ENCODE measurements around the gene MICU1. TPM values are rescaled to one million over a fixed set of nuclear protein-coding genes. Genes with fewer than 3 reads are reported as not detected.

Gene MICU1
- total RNA-seq, 1 experiment from 2014 or later, result 39.4 TPM

DNA sequence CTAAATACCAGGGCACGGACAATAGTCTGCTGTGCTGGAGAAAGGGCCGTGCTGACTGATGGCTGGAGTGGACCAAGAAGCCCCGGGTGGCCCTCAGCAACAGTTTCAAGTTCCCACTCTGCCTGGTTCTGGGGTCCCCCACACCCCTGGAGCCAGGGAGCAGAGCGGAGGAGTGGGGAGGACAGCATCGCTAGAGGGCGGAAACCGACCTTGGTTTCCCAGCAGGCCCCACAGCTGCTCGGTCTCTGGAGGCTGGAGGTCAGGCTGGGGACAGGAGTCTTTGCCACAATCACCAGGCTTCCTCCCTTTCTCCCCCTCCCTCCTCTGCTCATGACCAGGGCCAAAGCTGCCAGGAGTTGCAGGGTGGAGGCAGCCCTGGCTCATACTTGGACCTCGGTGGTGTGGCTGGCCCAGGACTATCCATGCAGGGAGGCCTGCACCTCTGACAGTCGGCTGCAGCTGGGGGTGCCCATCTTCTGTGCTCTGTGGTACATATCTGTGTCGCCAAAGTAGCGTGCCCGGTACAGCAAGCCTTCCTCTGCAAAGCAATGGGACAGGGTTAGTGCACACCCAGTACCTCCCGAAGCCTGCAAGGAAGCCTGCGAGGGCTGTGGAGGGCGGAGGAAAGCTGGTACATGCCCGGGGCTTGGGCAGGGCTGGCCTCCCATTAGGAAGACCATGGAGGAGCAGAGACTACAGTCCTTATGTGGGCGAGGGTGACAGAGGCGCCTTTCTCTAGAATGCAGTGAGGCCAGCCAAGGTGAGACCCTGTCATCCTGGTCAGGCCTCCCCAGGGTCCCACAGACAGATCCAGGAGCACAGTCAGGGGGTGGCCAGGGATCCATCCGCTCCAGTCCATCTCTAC is 290.3 kb downstream of the MICU1 start:
- Histone ChIP-seq H3K4me3 (replicated peaks in 1 of 2; ENCODE audit: low read depth in 1 of 2, low read length in 2 of 2) (no peak overlapping the region), H3K27me3 (ENCODE audit: insufficient read depth, low read length) (no peaks in the 10 kb centered on the region), H3K9ac (ENCODE audit: low read length) (no peak overlapping the region), H3K9me3 (ENCODE audit: control insufficient read depth in 1 of 2, insufficient read depth in 1 of 2, low read depth in 1 of 2, low read length in 2 of 2) (no peaks in the 10 kb centered on the region), H3K4me2 (ENCODE audit: low read length) (no peak overlapping the region), H3K36me3 (ENCODE audit: control insufficient read depth in 1 of 2, insufficient read depth in 2 of 2, low read length in 2 of 2) (peaks cover 5 to 13% of the 10 kb centered on the region in 2 experiments; a peak in 2 of 4 replicates), H3K4me1 (ENCODE audit: control insufficient read depth in 1 of 2, insufficient read depth in 2 of 2, low read length in 2 of 2) (peaks cover 23 to 38% of the 10 kb centered on the region in 2 experiments), H2AFZ (ENCODE audit: low read depth, low read length, poor library complexity, severe bottlenecking) (no peak overlapping the region), H3K79me2 (ENCODE audit: insufficient read depth, low read length) (no peaks in the 10 kb centered on the region), H3K9me2 (ENCODE audit: insufficient read depth) (no peaks in the 10 kb centered on the region), H3K27ac (ENCODE audit: low read depth, low read length) (peak overlapping the region; percentile 20; the same call in 1 of the 2 replicates), H4K20me1 (ENCODE audit: insufficient read depth) (no peaks in the 10 kb centered on the region)
- no peak for ATAC-seq
- DNase-seq (ENCODE audit: low read depth, low spot score), result no peak
- POLR2A ChIA-PET, result interaction anchor here (1.1 to 12.3 kb wide), 2 partner anchors 16 to 58 kb away, joined by 3 to 274 read pairs; partner anchors contain the start of gene DDIT4
- intact Hi-C loops (cut with micrococcal nuclease), result loop anchor here (2.0 kb wide), 2 partner anchors 59 to 439 kb away; no protein-coding TSS in a partner anchor
- CTCF ChIA-PET, result interaction anchor here (2.4 kb wide), 1 partner anchor 134 kb away, joined by 7 read pairs; no protein-coding TSS in a partner anchor
- no TSS peak for BruUV-seq (replicated peaks)
- TF ChIP-seq EZH2phosphoT487 (IDR thresholded peaks at IDR 0.05; ENCODE audit: borderline replicate concordance) (no peak), FOSL1 (IDR thresholded peaks at IDR 0.05; ENCODE audit: low read depth) (no peak), SIN3A (IDR thresholded peaks at IDR 0.05; ENCODE audit: low read depth) (no peak)
- RAD21 ChIA-PET (ENCODE audit: low non-redundant PET in 1 of 2, low total read pairs in 2 of 2, uncharacterized antibody in 2 of 2, unreplicated experiment in 2 of 2), result no interaction called here

DNA sequence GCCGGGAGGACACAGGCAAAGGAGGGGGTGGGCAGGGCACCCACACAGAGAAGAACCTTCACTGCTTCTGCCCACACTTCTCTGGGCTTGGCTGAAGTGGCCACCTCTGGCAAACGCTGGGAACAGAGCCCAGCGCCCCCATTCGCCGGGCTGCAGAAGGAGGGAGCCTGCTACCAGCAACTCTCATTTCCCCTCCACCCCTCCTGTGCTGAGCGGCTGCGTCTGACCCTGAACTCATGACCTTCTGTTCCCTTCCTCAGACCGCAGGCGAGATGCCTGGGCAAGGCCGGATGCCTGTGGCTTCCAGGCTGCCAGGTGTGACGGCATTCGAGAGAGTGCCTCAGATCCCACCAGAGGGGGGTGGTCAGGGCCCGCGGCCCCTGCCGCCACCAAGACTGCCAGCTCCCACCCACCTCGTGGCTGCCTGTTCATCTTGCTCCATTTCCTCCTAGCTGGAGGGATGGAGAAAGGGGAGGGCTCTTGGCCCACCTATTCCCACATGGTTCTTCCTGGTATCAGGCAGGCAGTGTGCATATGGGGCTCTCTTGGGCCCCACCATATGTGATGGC is 291.0 kb downstream of the MICU1 start:
- Histone ChIP-seq H3K9ac (ENCODE audit: low read length) (no peak overlapping the region), H3K4me3 (replicated peaks in 1 of 2; ENCODE audit: low read depth in 1 of 2, low read length in 2 of 2) (no peak overlapping the region), H3K36me3 (ENCODE audit: control insufficient read depth in 1 of 2, insufficient read depth in 2 of 2, low read length in 2 of 2) (peaks cover 5 to 13% of the 10 kb centered on the region in 2 experiments; a peak in 2 of 4 replicates), H2AFZ (ENCODE audit: low read depth, low read length, poor library complexity, severe bottlenecking) (no peak overlapping the region), H3K4me2 (ENCODE audit: low read length) (no peak overlapping the region), H4K20me1 (ENCODE audit: insufficient read depth) (no peaks in the 10 kb centered on the region), H3K27ac (ENCODE audit: low read depth, low read length) (peak overlapping the region; percentile 9; the same call in 1 of the 2 replicates), H3K4me1 (ENCODE audit: control insufficient read depth in 1 of 2, insufficient read depth in 2 of 2, low read length in 2 of 2) (peaks cover 29 to 38% of the 10 kb centered on the region in 2 experiments), H3K79me2 (ENCODE audit: insufficient read depth, low read length) (no peaks in the 10 kb centered on the region), H3K9me3 (ENCODE audit: control insufficient read depth in 1 of 2, insufficient read depth in 1 of 2, low read depth in 1 of 2, low read length in 2 of 2) (no peaks in the 10 kb centered on the region), H3K27me3 (ENCODE audit: insufficient read depth, low read length) (no peaks in the 10 kb centered on the region), H3K9me2 (ENCODE audit: insufficient read depth) (no peaks in the 10 kb centered on the region)
- ChIA-PET RAD21 (ENCODE audit: low non-redundant PET in 1 of 2, low total read pairs in 2 of 2, uncharacterized antibody in 2 of 2, unreplicated experiment in 2 of 2) (no interaction called here), CTCF (interaction anchor here (0.7 to 2.4 kb wide), 3 partner anchors 59 to 134 kb away, joined by 3 to 7 read pairs (median 4); no protein-coding TSS in a partner anchor), POLR2A (interaction anchor here (12.3 kb wide), 1 partner anchor 57 kb away, joined by 274 read pairs; the partner anchor contains the start of gene DDIT4)
- peak; percentile 87 for TF ChIP-seq TCF7L2 (IDR thresholded peaks at IDR 0.05; ENCODE audit: borderline replicate concordance, extremely low read depth, insufficient read depth, insufficient read length)
- TF ChIP-seq RAD21 (IDR thresholded peaks at IDR 0.05; ENCODE audit: low read depth), result no peak
- intact Hi-C loops (cut with micrococcal nuclease), result no loop called here
- DNase-seq (ENCODE audit: low read depth, low spot score), result no peak
- BruUV-seq (replicated peaks), result no TSS peak
- no peak for ATAC-seq

Data from HCT116 (cell line).